DND-41 (cell line): ENCODE data around the gene ALG9.

Experiments
- CTCF ChIP-seq: IDR thresholded peaks from 2 replicates; pipeline ENCODE4 v1.5.1; 2012; ENCODE audit warnings: borderline replicate concordance, low read length, moderate library complexity, mild to moderate bottlenecking; ENCODE audit not compliant: poor library complexity, severe bottlenecking; ENCODE audit errors: extremely low read depth
- EZH2 ChIP-seq: IDR thresholded peaks from 3 replicates; pipeline ENCODE4 v1.6.1; 2012; ENCODE audit warnings: borderline replicate concordance, low read depth, mild to moderate bottlenecking, moderate library complexity, low read length, inconsistent platforms; ENCODE audit not compliant: severe bottlenecking

GRCh38 chr11:111748035-111748804, 123.2 kb downstream of the ALG9 start:
- TF ChIP-seq CTCF = no peak
- TF ChIP-seq EZH2 = no peak
